ENCODE data around the gene FLRT2. TPM values are rescaled to one million over a fixed set of nuclear protein-coding genes. Genes with fewer than 3 reads are reported as not detected.

The FLRT2 gene
- total and polyA plus RNA-seq, 9 of the 15 experiments (the other 6 are each of a cell fraction or from before 2014, with no cell fraction given): 0.02 TPM; not detected in 8

DNA sequence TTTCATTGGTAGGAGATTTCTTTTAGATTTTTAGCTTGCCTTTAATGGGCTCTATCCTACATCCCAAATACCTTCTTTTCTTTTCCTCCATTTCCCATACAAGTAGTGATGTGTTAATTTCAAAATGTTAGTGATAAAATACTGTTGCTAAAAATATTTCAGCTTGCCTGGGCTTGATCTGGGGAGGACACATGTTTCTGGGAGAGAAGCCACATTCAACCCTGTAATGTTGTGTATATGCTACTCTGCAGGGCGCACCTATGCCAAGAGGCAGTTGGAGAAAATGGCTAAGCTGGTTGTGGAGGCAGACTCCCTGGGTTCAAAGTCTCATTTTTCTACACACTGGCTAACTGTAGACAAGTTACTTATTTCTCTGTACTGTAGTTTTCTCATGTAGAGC, 26.3 kb downstream of the FLRT2 start:
- no peaks in the 10 kb centered on the region for H3K9me1 ChIP-seq (ENCODE audit: control insufficient read depth, insufficient read depth, low read length)
- CTCF ChIA-PET (ENCODE audit: low intra/inter-chr PET ratio): no interaction called here
- no peaks in the 10 kb centered on the region for H4K20me1 ChIP-seq (replicated peaks; ENCODE audit: control insufficient read depth, insufficient read depth, low read length)
- ATAC-seq: no peak
- POLR2A ChIA-PET: no interaction called here
- DNase-seq (ENCODE audit: extremely low read depth in 1 of 4, low spot score in 3 of 4): no peak
- H3K9ac ChIP-seq (ENCODE audit: insufficient read depth in 1 of 2, low read depth in 2 of 2, low read length in 2 of 2): no peak overlapping the region
- no peak overlapping the region for H3K4me3 ChIP-seq
- H3K79me2 ChIP-seq (ENCODE audit: control insufficient read depth, insufficient read depth, low read length): no peaks in the 10 kb centered on the region
- in situ Hi-C loops (cut with MboI): no loop called here
- H3K27ac ChIP-seq (ENCODE audit: extremely low read depth, low read depth, low read length): no peak overlapping the region
- FAIRE-seq: no peak
- no peaks in the 10 kb centered on the region for H3K27me3 ChIP-seq (ENCODE audit: control insufficient read depth in 2 of 2, insufficient read depth in 2 of 2, low read length in 2 of 2)
- H2AFZ ChIP-seq (ENCODE audit: low read depth, low read length): no peak overlapping the region
- WGBS (ENCODE audit: insufficient coverage, low coverage, missing lambda C conversion rate): 0% methylated on average over 1 of the region's 1 CpG
- BruUV-seq (replicated peaks): no TSS peak
- no peaks in the 10 kb centered on the region for H3K9me3 ChIP-seq (replicated peaks; ENCODE audit: control insufficient read depth, insufficient read depth, low read depth, low read length)
- intact Hi-C loops (cut with micrococcal nuclease): no loop called here
- H3K4me1 ChIP-seq (replicated peaks in 1 of 2; ENCODE audit: control insufficient read depth in 2 of 2, insufficient read depth in 2 of 2, low read length in 2 of 2): no peaks in the 10 kb centered on the region
- H3K36me3 ChIP-seq (ENCODE audit: control insufficient read depth, insufficient read depth, low read length): no peaks in the 10 kb centered on the region
- no peak overlapping the region for H3K4me2 ChIP-seq (ENCODE audit: insufficient read depth, low read length)
- TF ChIP-seq MEF2A (IDR thresholded peaks at IDR 0.05; ENCODE audit: control insufficient read depth, low read depth, low read length): no peak
- TF ChIP-seq, protein P1, sequence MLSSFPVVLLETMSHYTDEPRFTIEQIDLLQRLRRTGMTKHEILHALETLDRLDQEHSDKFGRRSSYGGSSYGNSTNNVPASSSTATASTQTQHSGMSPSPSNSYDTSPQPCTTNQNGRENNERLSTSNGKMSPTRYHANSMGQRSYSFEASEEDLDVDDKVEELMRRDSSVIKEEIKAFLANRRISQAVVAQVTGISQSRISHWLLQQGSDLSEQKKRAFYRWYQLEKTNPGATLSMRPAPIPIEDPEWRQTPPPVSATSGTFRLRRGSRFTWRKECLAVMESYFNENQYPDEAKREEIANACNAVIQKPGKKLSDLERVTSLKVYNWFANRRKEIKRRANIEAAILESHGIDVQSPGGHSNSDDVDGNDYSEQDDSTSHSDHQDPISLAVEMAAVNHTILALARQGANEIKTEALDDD (IDR thresholded peaks at IDR 0.05): no peak
- TF ChIP-seq, protein P2, sequence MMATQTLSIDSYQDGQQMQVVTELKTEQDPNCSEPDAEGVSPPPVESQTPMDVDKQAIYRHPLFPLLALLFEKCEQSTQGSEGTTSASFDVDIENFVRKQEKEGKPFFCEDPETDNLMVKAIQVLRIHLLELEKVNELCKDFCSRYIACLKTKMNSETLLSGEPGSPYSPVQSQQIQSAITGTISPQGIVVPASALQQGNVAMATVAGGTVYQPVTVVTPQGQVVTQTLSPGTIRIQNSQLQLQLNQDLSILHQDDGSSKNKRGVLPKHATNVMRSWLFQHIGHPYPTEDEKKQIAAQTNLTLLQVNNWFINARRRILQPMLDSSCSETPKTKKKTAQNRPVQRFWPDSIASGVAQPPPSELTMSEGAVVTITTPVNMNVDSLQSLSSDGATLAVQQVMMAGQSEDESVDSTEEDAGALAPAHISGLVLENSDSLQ (IDR thresholded peaks at IDR 0.05): no peak
- no peak for TF ChIP-seq GATAD2A (IDR thresholded peaks at IDR 0.05)
- no peak for TF ChIP-seq ZSCAN32 (CRISPR knock-in tag; IDR thresholded peaks at IDR 0.05)
- TF ChIP-seq ZNF764 (CRISPR knock-in tag; IDR thresholded peaks at IDR 0.05; ENCODE audit: low read depth): no peak
- no peak for TF ChIP-seq TAF15 (IDR thresholded peaks at IDR 0.05; ENCODE audit: low read depth, low read length)
- TF ChIP-seq DDX20 (tag; IDR thresholded peaks at IDR 0.05; ENCODE audit: low read depth): no peak
- TF ChIP-seq ZNF431 (CRISPR knock-in tag; IDR thresholded peaks at IDR 0.05): no peak
- no peak for TF ChIP-seq SMAD1 (IDR thresholded peaks at IDR 0.05; ENCODE audit: low read depth, low read length, partially characterized antibody)
- TF ChIP-seq, protein P3, sequence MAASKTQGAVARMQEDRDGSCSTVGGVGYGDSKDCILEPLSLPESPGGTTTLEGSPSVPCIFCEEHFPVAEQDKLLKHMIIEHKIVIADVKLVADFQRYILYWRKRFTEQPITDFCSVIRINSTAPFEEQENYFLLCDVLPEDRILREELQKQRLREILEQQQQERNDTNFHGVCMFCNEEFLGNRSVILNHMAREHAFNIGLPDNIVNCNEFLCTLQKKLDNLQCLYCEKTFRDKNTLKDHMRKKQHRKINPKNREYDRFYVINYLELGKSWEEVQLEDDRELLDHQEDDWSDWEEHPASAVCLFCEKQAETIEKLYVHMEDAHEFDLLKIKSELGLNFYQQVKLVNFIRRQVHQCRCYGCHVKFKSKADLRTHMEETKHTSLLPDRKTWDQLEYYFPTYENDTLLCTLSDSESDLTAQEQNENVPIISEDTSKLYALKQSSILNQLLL (CRISPR knock-in tag; IDR thresholded peaks at IDR 0.05; ENCODE audit: borderline replicate concordance): no peak
- TF ChIP-seq, protein P4, sequence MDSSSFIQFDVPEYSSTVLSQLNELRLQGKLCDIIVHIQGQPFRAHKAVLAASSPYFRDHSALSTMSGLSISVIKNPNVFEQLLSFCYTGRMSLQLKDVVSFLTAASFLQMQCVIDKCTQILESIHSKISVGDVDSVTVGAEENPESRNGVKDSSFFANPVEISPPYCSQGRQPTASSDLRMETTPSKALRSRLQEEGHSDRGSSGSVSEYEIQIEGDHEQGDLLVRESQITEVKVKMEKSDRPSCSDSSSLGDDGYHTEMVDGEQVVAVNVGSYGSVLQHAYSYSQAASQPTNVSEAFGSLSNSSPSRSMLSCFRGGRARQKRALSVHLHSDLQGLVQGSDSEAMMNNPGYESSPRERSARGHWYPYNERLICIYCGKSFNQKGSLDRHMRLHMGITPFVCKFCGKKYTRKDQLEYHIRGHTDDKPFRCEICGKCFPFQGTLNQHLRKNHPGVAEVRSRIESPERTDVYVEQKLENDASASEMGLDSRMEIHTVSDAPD (CRISPR knock-in tag; IDR thresholded peaks at IDR 0.05): no peak
- TF ChIP-seq CXXC5 (CRISPR knock-in tag; IDR thresholded peaks at IDR 0.05): no peak
- no peak for TF ChIP-seq ZNF184 (CRISPR knock-in tag; IDR thresholded peaks at IDR 0.05)
- TF ChIP-seq, protein P5, sequence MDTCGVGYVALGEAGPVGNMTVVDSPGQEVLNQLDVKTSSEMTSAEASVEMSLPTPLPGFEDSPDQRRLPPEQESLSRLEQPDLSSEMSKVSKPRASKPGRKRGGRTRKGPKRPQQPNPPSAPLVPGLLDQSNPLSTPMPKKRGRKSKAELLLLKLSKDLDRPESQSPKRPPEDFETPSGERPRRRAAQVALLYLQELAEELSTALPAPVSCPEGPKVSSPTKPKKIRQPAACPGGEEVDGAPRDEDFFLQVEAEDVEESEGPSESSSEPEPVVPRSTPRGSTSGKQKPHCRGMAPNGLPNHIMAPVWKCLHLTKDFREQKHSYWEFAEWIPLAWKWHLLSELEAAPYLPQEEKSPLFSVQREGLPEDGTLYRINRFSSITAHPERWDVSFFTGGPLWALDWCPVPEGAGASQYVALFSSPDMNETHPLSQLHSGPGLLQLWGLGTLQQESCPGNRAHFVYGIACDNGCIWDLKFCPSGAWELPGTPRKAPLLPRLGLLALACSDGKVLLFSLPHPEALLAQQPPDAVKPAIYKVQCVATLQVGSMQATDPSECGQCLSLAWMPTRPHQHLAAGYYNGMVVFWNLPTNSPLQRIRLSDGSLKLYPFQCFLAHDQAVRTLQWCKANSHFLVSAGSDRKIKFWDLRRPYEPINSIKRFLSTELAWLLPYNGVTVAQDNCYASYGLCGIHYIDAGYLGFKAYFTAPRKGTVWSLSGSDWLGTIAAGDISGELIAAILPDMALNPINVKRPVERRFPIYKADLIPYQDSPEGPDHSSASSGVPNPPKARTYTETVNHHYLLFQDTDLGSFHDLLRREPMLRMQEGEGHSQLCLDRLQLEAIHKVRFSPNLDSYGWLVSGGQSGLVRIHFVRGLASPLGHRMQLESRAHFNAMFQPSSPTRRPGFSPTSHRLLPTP (IDR thresholded peaks at IDR 0.05; ENCODE audit: borderline replicate concordance, extremely low read depth, insufficient read length): no peak
- TF ChIP-seq TFAM (CRISPR knock-in tag; conservative IDR thresholded peaks at IDR 0.05): no peak
- no peak for TF ChIP-seq STAT5A (IDR thresholded peaks at IDR 0.05; ENCODE audit: borderline replicate concordance, low read length)

Measured in K562 (cell line).